Measurements from ENCODE around the gene PMS2.

PMS2 gene

GRCh38 chr7:6022707-6023106, 13.9 kb upstream of the PMS2 start:
- no peak for DNase-seq (ENCODE audit: extremely low read depth, insufficient read length)
- TF ChIP-seq CTCF (IDR thresholded peaks at IDR 0.05; ENCODE audit: insufficient read depth, low read length, poor library complexity, severe bottlenecking) = no peak
- Histone ChIP-seq H3K27me3 (replicated peaks; ENCODE audit: control insufficient read depth, insufficient read depth, low read length) (no peaks in the 10 kb centered on the region), H3K4me3 (replicated peaks; ENCODE audit: low read depth, low read length) (no peak overlapping the region), H3K36me3 (ENCODE audit: control insufficient read depth, insufficient read depth, low read length) (peaks cover 25% of the 10 kb centered on the region)

GRCh38 chr7:6020371-6021286, 11.8 kb upstream of the PMS2 start:
- H3K27me3 ChIP-seq (replicated peaks; ENCODE audit: control insufficient read depth, insufficient read depth, low read length) = no peaks in the 10 kb centered on the region
- TF ChIP-seq CTCF (IDR thresholded peaks at IDR 0.05; ENCODE audit: insufficient read depth, low read length, poor library complexity, severe bottlenecking) = no peak
- H3K4me3 ChIP-seq (replicated peaks; ENCODE audit: low read depth, low read length) = no peak overlapping the region
- DNase-seq (ENCODE audit: extremely low read depth, insufficient read length) = no peak
- H3K36me3 ChIP-seq (ENCODE audit: control insufficient read depth, insufficient read depth, low read length) = peaks cover 28% of the 10 kb centered on the region

- Histone ChIP-seq H3K27me3 (replicated peaks; ENCODE audit: control insufficient read depth, insufficient read depth, low read length) (no peaks in the 10 kb centered on the region), H3K36me3 (ENCODE audit: control insufficient read depth, insufficient read depth, low read length) (peaks cover 14% of the 10 kb centered on the region), H3K4me3 (replicated peaks; ENCODE audit: low read depth, low read length) (no peak overlapping the region)
- no peak for DNase-seq (ENCODE audit: extremely low read depth, insufficient read length)
- TF ChIP-seq CTCF (IDR thresholded peaks at IDR 0.05; ENCODE audit: insufficient read depth, low read length, poor library complexity, severe bottlenecking) = no peak
These were observed 7.8 kb upstream of the PMS2 start for GRCh38 chr7:6016653-6016966.

- H3K4me3 ChIP-seq (replicated peaks; ENCODE audit: low read depth, low read length) = no peak overlapping the region
- DNase-seq (ENCODE audit: extremely low read depth, insufficient read length) = no peak
- H3K27me3 ChIP-seq (replicated peaks; ENCODE audit: control insufficient read depth, insufficient read depth, low read length) = no peaks in the 10 kb centered on the region
- no peak for TF ChIP-seq CTCF (IDR thresholded peaks at IDR 0.05; ENCODE audit: insufficient read depth, low read length, poor library complexity, severe bottlenecking)
- peaks cover 14% of the 10 kb centered on the region for H3K36me3 ChIP-seq (ENCODE audit: control insufficient read depth, insufficient read depth, low read length)
These were observed 7.2 kb upstream of the PMS2 start for GRCh38 chr7:6015917-6016652.

- no peak for TF ChIP-seq CTCF (IDR thresholded peaks at IDR 0.05; ENCODE audit: insufficient read depth, low read length, poor library complexity, severe bottlenecking)
- no peak for DNase-seq (ENCODE audit: extremely low read depth, insufficient read length)
- H3K36me3 ChIP-seq (ENCODE audit: control insufficient read depth, insufficient read depth, low read length) = peaks cover 7% of the 10 kb centered on the region
These were observed 3.7 kb upstream of the PMS2 start for GRCh38 chr7:6012355-6013104.

More at GRCh38 chr7:6012355-6013104, 3.7 kb upstream of the PMS2 start:
- Histone ChIP-seq H3K4me3 (replicated peaks; ENCODE audit: low read depth, low read length) (no peak overlapping the region), H3K27me3 (replicated peaks; ENCODE audit: control insufficient read depth, insufficient read depth, low read length) (no peaks in the 10 kb centered on the region)

Data from GM06990 (cell line).